ENCODE results near the gene DDAH1. TPM values are rescaled to one million over a fixed set of nuclear protein-coding genes. Genes with fewer than 3 reads are reported as not detected.

Gene DDAH1
- total RNA-seq, 4 donors from 2014 or later = 8.4 to 72.8 (median 27.3) TPM

GRCh38 chr1:85379203-85380136, 85.5 kb downstream of the DDAH1 start:
- WGBS, 2 donors (ENCODE audit: low coverage in 1 of 2) = 76 to 100% methylated on average over 3 to 4 of the region's 4 CpGs

GRCh38 chr1:85378534-85378933, 86.4 kb downstream of the DDAH1 start:
- ATAC-seq = no peak
- no peak overlapping the region for H3K27ac ChIP-seq
- peaks cover 0 to 14% (median 0%) of the 10 kb centered on the region in 3 donors for H3K4me1 ChIP-seq
- WGBS, 2 donors (ENCODE audit: low coverage in 1 of 2) = 90 to 100% methylated on average over 2 of the region's 2 CpGs
- TF ChIP-seq CTCF (IDR thresholded peaks at IDR 0.05) = no peak
- TF ChIP-seq POLR2A (IDR thresholded peaks at IDR 0.05) = no peak
- TF ChIP-seq POLR2AphosphoS5 (IDR thresholded peaks at IDR 0.05) = no peak
- no peak for TF ChIP-seq EP300 (IDR thresholded peaks at IDR 0.05)
- H3K36me3 ChIP-seq = no peaks in the 10 kb centered on the region
- no peaks in the 10 kb centered on the region for H3K27me3 ChIP-seq
- H3K9me3 ChIP-seq = peaks cover 0 to 9% (median 0%) of the 10 kb centered on the region in 3 donors
- H3K4me3 ChIP-seq = no peak overlapping the region

More at GRCh38 chr1:85379203-85380136, 85.5 kb downstream of the DDAH1 start:
- Histone ChIP-seq H3K27ac (no peak overlapping the region), H3K4me3 (no peak overlapping the region), H3K36me3 (no peaks in the 10 kb centered on the region), H3K9me3 (peaks cover 0 to 9% (median 0%) of the 10 kb centered on the region in 3 donors), H3K27me3 (no peaks in the 10 kb centered on the region), H3K4me1 (peaks cover 0 to 9% (median 0%) of the 10 kb centered on the region in 3 donors)
- ATAC-seq = peak; percentile 41
- no peak for TF ChIP-seq EP300 (IDR thresholded peaks at IDR 0.05)
- no peak for TF ChIP-seq POLR2AphosphoS5 (IDR thresholded peaks at IDR 0.05)
- no peak for TF ChIP-seq CTCF (IDR thresholded peaks at IDR 0.05)
- TF ChIP-seq POLR2A (IDR thresholded peaks at IDR 0.05) = no peak

GRCh38 chr1:85376356-85376755, 88.6 kb downstream of the DDAH1 start:
- WGBS, 2 donors (ENCODE audit: low coverage in 1 of 2) = 44 to 63% methylated on average over 1 of the region's 1 CpG
- ATAC-seq = no peak

GRCh38 chr1:85375493-85375892, 89.5 kb downstream of the DDAH1 start:
- Histone ChIP-seq H3K27ac (no peak overlapping the region), H3K9me3 (no peaks in the 10 kb centered on the region), H3K36me3 (no peaks in the 10 kb centered on the region), H3K4me3 (no peak overlapping the region), H3K27me3 (no peaks in the 10 kb centered on the region), H3K4me1 (peaks cover 0 to 14% (median 0%) of the 10 kb centered on the region in 3 donors)
- no peak for TF ChIP-seq POLR2AphosphoS5 (IDR thresholded peaks at IDR 0.05)
- TF ChIP-seq POLR2A (IDR thresholded peaks at IDR 0.05) = no peak
- TF ChIP-seq EP300 (IDR thresholded peaks at IDR 0.05) = no peak
- TF ChIP-seq CTCF (IDR thresholded peaks at IDR 0.05) = no peak
- ATAC-seq = no peak
- 70 to 93% methylated on average over 1 to 2 of the region's 2 CpGs for WGBS, 2 donors (ENCODE audit: low coverage in 1 of 2)

More at GRCh38 chr1:85376356-85376755, 88.6 kb downstream of the DDAH1 start:
- H3K27ac ChIP-seq = no peak overlapping the region
- TF ChIP-seq POLR2A (IDR thresholded peaks at IDR 0.05) (no peak), EP300 (IDR thresholded peaks at IDR 0.05) (no peak), POLR2AphosphoS5 (IDR thresholded peaks at IDR 0.05) (no peak), CTCF (IDR thresholded peaks at IDR 0.05) (no peak)
- no peak overlapping the region for H3K4me3 ChIP-seq
- no peaks in the 10 kb centered on the region for H3K27me3 ChIP-seq
- H3K36me3 ChIP-seq = no peaks in the 10 kb centered on the region
- H3K4me1 ChIP-seq = peaks cover 0 to 14% (median 0%) of the 10 kb centered on the region in 3 donors
- H3K9me3 ChIP-seq = no peaks in the 10 kb centered on the region

Measured in gastroesophageal sphincter (tissue), 4 donors.